ENCODE results near the gene SUMO3.

GRCh38 chr21:44854664-44855446, 37.0 kb upstream of the SUMO3 start:
- TF ChIP-seq MXI1 (IDR thresholded peaks at IDR 0.05; ENCODE audit: borderline replicate concordance, low read depth, low read length) (no peak), CTCF (conservative IDR thresholded peaks at IDR 0.05; ENCODE audit: low read depth, low read length) (no peak), RAD21 (IDR thresholded peaks at IDR 0.05; ENCODE audit: low read length) (no peak), CEBPB (IDR thresholded peaks at IDR 0.05; ENCODE audit: low read depth, low read length) (no peak)

All from IMR-90 (cell line).